Erythroblast (primary cell): ENCODE results near the gene TRMU.

Experiments
- GATA1 ChIP-seq: IDR thresholded peaks from 2 replicates; pipeline ENCODE4 v1.6.1; 2011; ENCODE audit warnings: low read depth, mild to moderate bottlenecking, control low read depth, low read length, moderate library complexity
- POLR2A ChIP-seq: IDR thresholded peaks from 2 replicates; pipeline ENCODE4 v1.6.1; 2011; ENCODE audit warnings: mild to moderate bottlenecking, low read length

- no peak for TF ChIP-seq POLR2A
- TF ChIP-seq GATA1: no peak
These were observed 17.3 kb downstream of the TRMU start for GRCh38 chr22:46352691-46353386.
